IMR-90 (cell line): ENCODE measurements around the gene PPM1J. TPM values are rescaled to one million over a fixed set of nuclear protein-coding genes. Genes with fewer than 3 reads are reported as not detected.

ENCODE experiments used
- ATAC-seq: fragments of 200-7000 bp; cut with Tn5 transposase; 2 replicates; pipeline ENCODE4 v1.9.1; 2020; ENCODE audit warnings: low read depth, mild to moderate bottlenecking, moderate library complexity
- BruUV-seq: library from RNA; stranded (reverse); fragments of 400-500 nt; replicated peaks from 2 replicates; lab custom pipeline; 2021; lab: Mats Ljungman, UMichigan
- CTCF ChIA-PET: fragments of 300-600 bp; formaldehyde crosslinking; extraction: SDS; loops from one replicate; lab custom pipeline; 2021; ENCODE audit warnings: antibody characterized with exemption; lab: Yijun Ruan, JAX
- POLR2A ChIA-PET: fragments of 300-600 bp; sonication (Branson Sonifier 250); formaldehyde crosslinking; loops from one replicate; lab custom pipeline; 2022; ENCODE audit warnings: antibody characterized with exemption; ENCODE audit not compliant: unreplicated experiment; lab: Charles Lee
- DNase-seq: peaks from one replicate; pipeline ENCODE4 v3.0.0; 2013
- H2AFZ ChIP-seq: replicated peaks from 2 replicates; pipeline ENCODE3; 2013; ENCODE audit warnings: low read length, mild to moderate bottlenecking; ENCODE audit not compliant: poor library complexity
- H2AK5ac ChIP-seq: 2 replicates; pipeline ENCODE4 v1.6.1; 2013; ENCODE audit warnings: low read depth, low read length, inconsistent platforms
- H2AK9ac ChIP-seq: replicated peaks from 2 replicates; pipeline ENCODE3; 2013; ENCODE audit warnings: mild to moderate bottlenecking, low read depth, low read length, moderate library complexity; ENCODE audit not compliant: poor library complexity
- H2BK120ac ChIP-seq: 2 replicates; pipeline ENCODE4 v1.6.1; 2013; ENCODE audit warnings: low read depth, low read length, inconsistent platforms
- H2BK15ac ChIP-seq: 3 replicates; pipeline ENCODE4 v1.6.1; 2013; ENCODE audit warnings: low read depth, low read length, inconsistent platforms
- H2BK20ac ChIP-seq: 2 replicates; pipeline ENCODE4 v1.6.1; 2013; ENCODE audit warnings: low read depth, mild to moderate bottlenecking, inconsistent platforms, low read length, moderate library complexity
- H2BK5ac ChIP-seq: 2 replicates; pipeline ENCODE4 v1.6.1; 2013; ENCODE audit warnings: mild to moderate bottlenecking, low read depth, low read length, inconsistent platforms; ENCODE audit not compliant: poor library complexity, severe bottlenecking
- H3K14ac ChIP-seq: replicated peaks from 2 replicates; pipeline ENCODE4 v1.6.1; 2013; ENCODE audit warnings: low read depth, low read length, inconsistent platforms
- H3K18ac ChIP-seq: 2 replicates; pipeline ENCODE4 v1.6.1; 2013; ENCODE audit warnings: low read depth, low read length, control low read depth
- H3K23ac ChIP-seq: 2 replicates; pipeline ENCODE4 v1.6.1; 2013; ENCODE audit warnings: low read depth, low read length, inconsistent platforms
- H3K27ac ChIP-seq: 2 replicates; pipeline ENCODE4 v1.5.1; 2013; ENCODE audit warnings: mild to moderate bottlenecking, control low read depth, low read length; ENCODE audit not compliant: insufficient read depth
- H3K27me3 ChIP-seq: 2 replicates; pipeline ENCODE4 v1.6.1; 2013; ENCODE audit warnings: low read length; ENCODE audit not compliant: control insufficient read depth, insufficient read depth
- H3K36me3 ChIP-seq: 2 replicates; pipeline ENCODE4 v1.6.1; 2013; ENCODE audit warnings: low read length, mixed read lengths; ENCODE audit not compliant: control insufficient read depth, insufficient read depth
- H3K4ac ChIP-seq: 2 replicates; pipeline ENCODE4 v1.6.1; 2013; ENCODE audit warnings: low read depth, low read length, inconsistent platforms
- H3K4me1 ChIP-seq: 2 replicates; pipeline ENCODE4 v1.6.1; 2013; ENCODE audit warnings: low read length, mixed read lengths; ENCODE audit not compliant: control insufficient read depth, insufficient read depth
- H3K4me2 ChIP-seq: 2 replicates; pipeline ENCODE4 v1.6.1; 2013; ENCODE audit warnings: low read depth, mild to moderate bottlenecking, control low read depth, low read length, moderate library complexity
- H3K4me3 ChIP-seq: 2 replicates; pipeline ENCODE4 v1.5.1; 2013; ENCODE audit warnings: low read depth, mild to moderate bottlenecking, control low read depth, low read length, moderate library complexity; ENCODE audit not compliant: insufficient read depth
- H3K56ac ChIP-seq: 2 replicates; pipeline ENCODE4 v1.6.1; 2013; ENCODE audit warnings: low read length, inconsistent platforms; ENCODE audit not compliant: insufficient read depth; ENCODE audit errors: extremely low read depth
- H3K79me1 ChIP-seq, 2 experiments: 2 replicates each; pipeline ENCODE4 v1.6.1; 2013; ENCODE audit warnings: low read length in 2 of 2, inconsistent platforms in 1 of 2, low read depth in 1 of 2
- H3K9ac ChIP-seq: 2 replicates; pipeline ENCODE4 v1.6.1; 2013; ENCODE audit warnings: low read depth, low read length, control low read depth
- H3K9me1 ChIP-seq: 2 replicates; pipeline ENCODE4 v1.6.1; 2013; ENCODE audit warnings: low read length, inconsistent platforms; ENCODE audit not compliant: insufficient read depth
- H3K9me3 ChIP-seq: 2 replicates; pipeline ENCODE4 v1.6.1; 2013; ENCODE audit warnings: low read length; ENCODE audit not compliant: control insufficient read depth, insufficient read depth
- H4K20me1 ChIP-seq: 2 replicates; pipeline ENCODE4 v1.6.1; 2013; ENCODE audit warnings: low read length, inconsistent platforms; ENCODE audit not compliant: insufficient read depth
- H4K5ac ChIP-seq: 2 replicates; pipeline ENCODE4 v1.6.1; 2013; ENCODE audit warnings: mild to moderate bottlenecking, low read depth, low read length, control low read depth
- H4K8ac ChIP-seq, 2 experiments: 2 replicates each; pipeline ENCODE4 v1.6.1; 2013; ENCODE audit warnings: low read depth in 2 of 2, low read length in 2 of 2, control low read depth in 1 of 2, inconsistent platforms in 1 of 2
- H4K91ac ChIP-seq: 2 replicates; pipeline ENCODE4 v1.6.1; 2013; ENCODE audit warnings: low read depth, low read length, inconsistent platforms; ENCODE audit not compliant: insufficient read depth
- CEBPB ChIP-seq: IDR thresholded peaks from 2 replicates; pipeline ENCODE4 v1.6.1; 2012; ENCODE audit warnings: low read depth, low read length, improper control_type of control experiment
- CHD1 ChIP-seq: IDR thresholded peaks from 2 replicates; pipeline ENCODE4 v1.6.1; 2012; ENCODE audit warnings: low read depth, low read length, improper control_type of control experiment
- FOS ChIP-seq: fragments of 150-350 bp; IDR thresholded peaks from 2 replicates; pipeline ENCODE4 v1.6.1; 2016; ENCODE audit warnings: low read depth, low read length
- MAFK ChIP-seq: IDR thresholded peaks from 2 replicates; pipeline ENCODE4 v1.6.1; 2012; ENCODE audit warnings: low read depth, low read length, improper control_type of control experiment
- MAZ ChIP-seq: IDR thresholded peaks from 2 replicates; pipeline ENCODE4 v1.6.1; 2012; ENCODE audit warnings: low read depth, mild to moderate bottlenecking, low read length, improper control_type of control experiment, moderate library complexity, borderline replicate concordance
- MXI1 ChIP-seq: IDR thresholded peaks from 2 replicates; pipeline ENCODE4 v1.6.1; 2012; ENCODE audit warnings: low read depth, mild to moderate bottlenecking, low read length, moderate library complexity, borderline replicate concordance
- NFE2L2 ChIP-seq: fragments of 150-350 bp; IDR thresholded peaks from 2 replicates; pipeline ENCODE4 v1.6.1; 2016; ENCODE audit warnings: low read depth, mild to moderate bottlenecking, low read length
- POLR2A ChIP-seq: IDR thresholded peaks from 2 replicates; pipeline ENCODE4 v1.6.1; 2012; ENCODE audit warnings: mild to moderate bottlenecking, low read depth, low read length
- RAD21 ChIP-seq: IDR thresholded peaks from 2 replicates; pipeline ENCODE4 v1.6.1; 2012; ENCODE audit warnings: low read length, improper control_type of control experiment
- RFX5 ChIP-seq: IDR thresholded peaks from 2 replicates; pipeline ENCODE4 v1.8.0; 2012; ENCODE audit warnings: low read depth, mild to moderate bottlenecking, low read length, moderate library complexity
- SMC3 ChIP-seq: fragments of 150-350 bp; IDR thresholded peaks from 2 replicates; pipeline ENCODE4 v1.6.1; 2016; ENCODE audit warnings: low read depth, mild to moderate bottlenecking, antibody characterized with exemption, low read length, moderate library complexity
- WGBS, 2 experiments: methylation state at CpG; one replicate each; pipeline versions ENCODE4 v1.1.5 to v1.1.7; 2013; ENCODE audit warnings: missing lambda C conversion rate in 2 of 2; ENCODE audit not compliant: insufficient read length in 1 of 2; ENCODE audit errors: extremely low coverage in 2 of 2; 5-methylcytosine and 5-hydroxymethylcytosine counted together
- dilution Hi-C: fragments of 300-500 bp; cut with HindIII; formaldehyde crosslinking; loops from one replicate; pipeline ENCODE4 v1.14.3; 2018; ENCODE audit warnings: low sequenced_read_pairs; ENCODE audit not compliant: unreplicated experiment
- in situ Hi-C: fragments of 300-500 bp; cut with MboI; formaldehyde crosslinking; loops from 3 replicates; pipeline ENCODE4 v1.14.3; 2019; ENCODE audit warnings: low sequenced_read_pairs, inconsistent platforms, mixed read lengths
- intact Hi-C: fragments of 100-400 bp; cut with micrococcal nuclease; formaldehyde crosslinking; loops from 2 replicates; pipeline ENCODE4 v1.10.0; 2022
- polyA plus RNA-seq, 3 experiments: library from polyadenylated mRNA; depleted of rRNA; stranded (reverse); fragments of >200 nt; gene quantifications; 2 replicates each; pipeline ENCODE4 v1.2.3, GENCODE V29; 2012; ENCODE audit warnings: low replicate concordance in 1 of 3
- total RNA-seq: library from RNA; depleted of rRNA; stranded (reverse); fragments of >200 nt; gene quantifications from 2 replicates; pipeline ENCODE4 v1.2.3, GENCODE V29; 2012
- TF ChIP-seq, protein P1 (sequence below): fragments of 150-350 bp; IDR thresholded peaks from 2 replicates; pipeline ENCODE4 v1.6.1; 2016; ENCODE audit warnings: low read depth, mild to moderate bottlenecking, low read length, moderate library complexity, borderline replicate concordance
- TF ChIP-seq, protein P2 (sequence below): conservative IDR thresholded peaks from 2 replicates; pipeline ENCODE4 v1.5.1; 2012; ENCODE audit warnings: mild to moderate bottlenecking, low read depth, low read length, improper control_type of control experiment
- TF ChIP-seq, protein P3 (sequence below): fragments of 150-350 bp; IDR thresholded peaks from 2 replicates; pipeline ENCODE4 v1.6.1; 2017; ENCODE audit warnings: mild to moderate bottlenecking, antibody characterized with exemption, low read length, low read depth

The PPM1J gene
- total and polyA plus RNA-seq, 2 of the 4 experiments (the other 2 are of a cell fraction): 1.8 to 2.4 TPM

DNA sequence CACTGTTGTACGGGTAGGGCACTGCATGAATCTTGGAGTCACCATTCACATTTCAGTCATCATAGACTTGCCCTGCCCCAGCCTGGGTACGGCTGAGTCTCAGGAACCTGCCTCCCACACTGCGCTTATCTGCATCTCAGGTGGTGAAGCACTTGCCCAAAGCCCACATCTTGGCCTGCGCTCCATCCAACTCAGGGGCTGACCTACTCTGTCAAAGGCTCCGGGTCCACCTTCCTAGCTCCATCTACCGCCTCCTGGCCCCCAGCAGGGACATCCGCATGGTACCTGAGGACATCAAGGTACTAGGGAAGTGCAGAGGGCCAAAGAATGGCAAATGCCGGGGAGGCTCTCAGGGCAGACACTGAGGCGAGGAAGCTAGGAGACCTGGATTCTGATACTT is 19.9 kb downstream of the PPM1J start:
- ChIA-PET POLR2A (no interaction called here), CTCF (no interaction called here)
- no TSS peak for BruUV-seq
- Histone ChIP-seq H3K9me3 (no peaks in the 10 kb centered on the region), H3K56ac (no peak overlapping the region), H4K20me1 (peaks cover 3% of the 10 kb centered on the region), H2BK15ac (no peak overlapping the region), H2BK20ac (no peak overlapping the region), H3K9me1 (peaks cover 7% of the 10 kb centered on the region; the same call in 1 of the 2 replicates), H3K14ac (no peak overlapping the region), H3K4me3 (no peak overlapping the region), H2BK5ac (no peak overlapping the region), H3K9ac (no peak overlapping the region), H4K91ac (no peak overlapping the region), H3K4me1 (peaks cover 8% of the 10 kb centered on the region), H4K5ac (no peak overlapping the region), H2AK5ac (no peak overlapping the region), H3K4me2 (no peak overlapping the region), H2AK9ac (peak overlapping the region; percentile 44), H4K8ac (no peak overlapping the region), H3K4ac (no peak overlapping the region), H3K27ac (no peak overlapping the region), H3K36me3 (peaks cover 77% of the 10 kb centered on the region), H3K27me3 (no peaks in the 10 kb centered on the region), H3K18ac (no peak overlapping the region), H2AFZ (no peak overlapping the region), H3K23ac (no peak overlapping the region), H2BK120ac (no peak overlapping the region), H3K79me1 (peaks cover 3 to 27% of the 10 kb centered on the region in 2 experiments; a peak in 2 of 4 replicates)
- dilution Hi-C loops (no loop called here), intact Hi-C loops (no loop called here), in situ Hi-C loops (no loop called here)
- DNase-seq (no peak), ATAC-seq (no peak)
- TF ChIP-seq CEBPB: no peak
- no peak for TF ChIP-seq RAD21
- TF ChIP-seq, protein P1, sequence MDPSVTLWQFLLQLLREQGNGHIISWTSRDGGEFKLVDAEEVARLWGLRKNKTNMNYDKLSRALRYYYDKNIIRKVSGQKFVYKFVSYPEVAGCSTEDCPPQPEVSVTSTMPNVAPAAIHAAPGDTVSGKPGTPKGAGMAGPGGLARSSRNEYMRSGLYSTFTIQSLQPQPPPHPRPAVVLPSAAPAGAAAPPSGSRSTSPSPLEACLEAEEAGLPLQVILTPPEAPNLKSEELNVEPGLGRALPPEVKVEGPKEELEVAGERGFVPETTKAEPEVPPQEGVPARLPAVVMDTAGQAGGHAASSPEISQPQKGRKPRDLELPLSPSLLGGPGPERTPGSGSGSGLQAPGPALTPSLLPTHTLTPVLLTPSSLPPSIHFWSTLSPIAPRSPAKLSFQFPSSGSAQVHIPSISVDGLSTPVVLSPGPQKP: no peak
- TF ChIP-seq NFE2L2: no peak
- TF ChIP-seq MXI1: no peak
- no peak for TF ChIP-seq MAZ
- TF ChIP-seq, protein P2, sequence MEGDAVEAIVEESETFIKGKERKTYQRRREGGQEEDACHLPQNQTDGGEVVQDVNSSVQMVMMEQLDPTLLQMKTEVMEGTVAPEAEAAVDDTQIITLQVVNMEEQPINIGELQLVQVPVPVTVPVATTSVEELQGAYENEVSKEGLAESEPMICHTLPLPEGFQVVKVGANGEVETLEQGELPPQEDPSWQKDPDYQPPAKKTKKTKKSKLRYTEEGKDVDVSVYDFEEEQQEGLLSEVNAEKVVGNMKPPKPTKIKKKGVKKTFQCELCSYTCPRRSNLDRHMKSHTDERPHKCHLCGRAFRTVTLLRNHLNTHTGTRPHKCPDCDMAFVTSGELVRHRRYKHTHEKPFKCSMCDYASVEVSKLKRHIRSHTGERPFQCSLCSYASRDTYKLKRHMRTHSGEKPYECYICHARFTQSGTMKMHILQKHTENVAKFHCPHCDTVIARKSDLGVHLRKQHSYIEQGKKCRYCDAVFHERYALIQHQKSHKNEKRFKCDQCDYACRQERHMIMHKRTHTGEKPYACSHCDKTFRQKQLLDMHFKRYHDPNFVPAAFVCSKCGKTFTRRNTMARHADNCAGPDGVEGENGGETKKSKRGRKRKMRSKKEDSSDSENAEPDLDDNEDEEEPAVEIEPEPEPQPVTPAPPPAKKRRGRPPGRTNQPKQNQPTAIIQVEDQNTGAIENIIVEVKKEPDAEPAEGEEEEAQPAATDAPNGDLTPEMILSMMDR: no peak
- no peak for TF ChIP-seq FOS
- TF ChIP-seq POLR2A: no peak
- no peak for TF ChIP-seq RFX5
- no peak for TF ChIP-seq CHD1
- TF ChIP-seq SMC3: no peak
- no peak for TF ChIP-seq MAFK
- TF ChIP-seq, protein P3, sequence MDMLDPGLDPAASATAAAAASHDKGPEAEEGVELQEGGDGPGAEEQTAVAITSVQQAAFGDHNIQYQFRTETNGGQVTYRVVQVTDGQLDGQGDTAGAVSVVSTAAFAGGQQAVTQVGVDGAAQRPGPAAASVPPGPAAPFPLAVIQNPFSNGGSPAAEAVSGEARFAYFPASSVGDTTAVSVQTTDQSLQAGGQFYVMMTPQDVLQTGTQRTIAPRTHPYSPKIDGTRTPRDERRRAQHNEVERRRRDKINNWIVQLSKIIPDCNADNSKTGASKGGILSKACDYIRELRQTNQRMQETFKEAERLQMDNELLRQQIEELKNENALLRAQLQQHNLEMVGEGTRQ: no peak
- 97% methylated on average over 5 of the region's 9 CpGs; no CpG with 5 or more reads in 1 of the 2 experiments for WGBS, 2 experiments
